Stimulated activated CD8-positive, alpha-beta memory T cell treated with anti-CD3 and anti-CD28 coated beads, Interleukin-2, amount 100 ng/mL, for 1 hour (primary cell): ENCODE results near the gene HNF1A.

Experiments
- DNase-seq, 2 donors: peaks; one replicate each; pipeline ENCODE4 v3.0.0-alpha.2; 2020; ENCODE audit warnings: low read depth in 2 of 2

Gene HNF1A

GRCh38 chr12:120988658-120989057, 10.3 kb downstream of the HNF1A start:
- no peak for DNase-seq

DNA sequence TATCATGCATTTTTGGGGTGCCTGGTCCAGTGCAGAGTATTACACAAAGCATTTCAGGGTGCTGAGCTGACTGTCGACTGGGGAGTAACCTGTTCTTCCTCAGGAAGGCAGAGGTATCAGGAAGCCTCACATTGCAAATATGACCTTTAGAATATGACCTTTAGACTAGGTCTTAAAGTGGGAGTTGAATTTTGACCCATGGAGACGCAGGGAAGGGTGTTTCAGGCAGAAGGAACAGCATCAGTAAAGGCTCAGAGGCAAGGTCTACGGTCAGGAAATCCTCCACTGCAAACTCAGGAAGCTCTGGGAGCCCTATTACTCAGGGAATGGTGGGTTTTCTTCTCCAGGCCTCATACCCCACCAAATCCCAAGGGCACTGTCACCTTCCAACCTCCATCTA, 11.3 kb downstream of the HNF1A start:
- DNase-seq, result no peak

DNA sequence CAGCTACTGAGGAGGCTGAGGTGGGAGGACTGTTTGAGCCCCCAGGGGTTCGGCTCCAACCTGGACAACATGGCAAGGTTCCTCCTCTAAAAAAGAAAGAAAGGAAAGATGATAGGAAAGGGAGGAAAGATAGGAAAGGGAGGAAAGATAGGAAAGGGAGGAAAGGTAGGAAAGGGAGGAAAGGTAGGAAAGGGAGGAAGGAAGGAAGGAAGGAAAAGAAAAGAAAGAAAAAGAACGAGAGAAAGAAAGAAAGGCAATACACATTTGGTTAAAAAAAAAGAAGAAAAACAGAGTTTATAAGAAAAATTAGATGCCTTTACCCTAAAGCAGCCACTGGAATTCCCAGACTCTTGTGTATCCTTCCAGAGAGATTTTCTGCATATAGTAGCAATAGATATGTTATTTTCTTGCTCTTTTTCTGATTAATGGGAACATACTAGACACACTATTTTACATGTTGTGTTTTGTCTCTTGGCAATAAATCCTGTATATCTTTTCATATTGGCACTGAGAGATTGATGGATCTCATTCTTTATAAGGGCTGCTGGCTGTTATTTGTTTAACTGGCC, 12.2 kb downstream of the HNF1A start:
- DNase-seq, result no peak

DNA sequence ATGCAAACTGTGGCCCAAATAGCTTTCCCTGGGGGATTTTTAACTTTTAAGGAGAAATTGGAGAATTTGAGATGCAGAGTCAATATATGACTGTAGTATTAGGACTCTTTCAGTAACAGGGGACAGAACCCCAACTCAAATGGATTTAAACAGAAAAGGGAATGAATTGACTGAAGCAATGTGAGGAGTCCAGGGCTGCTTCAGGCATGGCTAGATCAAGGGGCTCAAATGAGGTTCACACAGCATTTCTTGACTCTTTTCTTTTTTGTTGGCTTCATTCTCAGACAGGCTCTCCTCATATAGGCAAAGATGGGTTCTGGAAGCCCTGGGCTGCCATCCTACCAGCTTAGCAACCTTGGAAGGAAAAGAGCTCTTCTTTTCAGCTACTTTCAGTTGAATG, 13.6 kb downstream of the HNF1A start:
- DNase-seq, result no peak

- no peak for DNase-seq
These were observed 14.6 kb downstream of the HNF1A start for GRCh38 chr12:120992989-120993388.

- DNase-seq, result no peak
These were observed 15.2 kb downstream of the HNF1A start for GRCh38 chr12:120993496-120993895.

DNA sequence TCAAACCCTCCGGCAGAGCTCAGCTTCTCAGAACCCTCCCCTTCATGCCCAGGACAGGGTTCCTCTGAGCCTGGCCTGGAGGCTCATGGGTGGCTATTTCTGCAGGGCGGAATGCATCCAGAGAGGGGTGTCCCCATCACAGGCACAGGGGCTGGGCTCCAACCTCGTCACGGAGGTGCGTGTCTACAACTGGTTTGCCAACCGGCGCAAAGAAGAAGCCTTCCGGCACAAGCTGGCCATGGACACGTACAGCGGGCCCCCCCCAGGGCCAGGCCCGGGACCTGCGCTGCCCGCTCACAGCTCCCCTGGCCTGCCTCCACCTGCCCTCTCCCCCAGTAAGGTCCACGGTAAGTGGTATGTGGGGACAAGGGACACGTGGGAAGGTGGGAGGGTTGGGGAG, 15.7 kb downstream of the HNF1A start:
- no peak for DNase-seq

GRCh38 chr12:120994589-120995337, 16.4 kb downstream of the HNF1A start:
- no peak for DNase-seq

GRCh38 chr12:120996133-120996746, 17.9 kb downstream of the HNF1A start:
- no peak for DNase-seq

DNA sequence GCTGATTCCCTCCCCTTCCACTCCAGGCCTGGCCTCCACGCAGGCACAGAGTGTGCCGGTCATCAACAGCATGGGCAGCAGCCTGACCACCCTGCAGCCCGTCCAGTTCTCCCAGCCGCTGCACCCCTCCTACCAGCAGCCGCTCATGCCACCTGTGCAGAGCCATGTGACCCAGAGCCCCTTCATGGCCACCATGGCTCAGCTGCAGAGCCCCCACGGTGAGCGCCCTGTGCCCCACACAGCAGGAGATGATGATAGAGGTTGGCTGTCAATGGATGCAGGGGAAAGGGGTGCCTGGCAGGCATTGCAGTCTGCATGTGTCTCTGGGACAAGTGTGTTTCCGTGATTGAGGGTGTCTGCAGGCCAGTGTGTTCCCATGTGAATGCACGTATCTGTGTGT, 19.1 kb downstream of the HNF1A start:
- DNase-seq, result no peak

GRCh38 chr12:120998435-120998834, 20.1 kb downstream of the HNF1A start:
- no peak for DNase-seq

GRCh38 chr12:120999191-121000120, 21.1 kb downstream of the HNF1A start:
- DNase-seq, result no peak

GRCh38 chr12:121000530-121000929, 22.2 kb downstream of the HNF1A start:
- no peak for DNase-seq

DNA sequence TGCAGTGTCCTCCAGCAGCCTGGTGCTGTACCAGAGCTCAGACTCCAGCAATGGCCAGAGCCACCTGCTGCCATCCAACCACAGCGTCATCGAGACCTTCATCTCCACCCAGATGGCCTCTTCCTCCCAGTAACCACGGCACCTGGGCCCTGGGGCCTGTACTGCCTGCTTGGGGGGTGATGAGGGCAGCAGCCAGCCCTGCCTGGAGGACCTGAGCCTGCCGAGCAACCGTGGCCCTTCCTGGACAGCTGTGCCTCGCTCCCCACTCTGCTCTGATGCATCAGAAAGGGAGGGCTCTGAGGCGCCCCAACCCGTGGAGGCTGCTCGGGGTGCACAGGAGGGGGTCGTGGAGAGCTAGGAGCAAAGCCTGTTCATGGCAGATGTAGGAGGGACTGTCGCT, 22.7 kb downstream of the HNF1A start:
- DNase-seq, result no peak

GRCh38 chr12:121001841-121002483, 23.6 kb downstream of the HNF1A start:
- no peak for DNase-seq

GRCh38 chr12:121003650-121004049, 25.3 kb downstream of the HNF1A start:
- no peak for DNase-seq

- DNase-seq, result no peak
These were observed 26.0 kb downstream of the HNF1A start for GRCh38 chr12:121004253-121004815.

GRCh38 chr12:121005346-121005815, 27.0 kb downstream of the HNF1A start:
- DNase-seq, result peak in 1 of 2 donors; percentile 2

GRCh38 chr12:121008347-121009098, 30.2 kb downstream of the HNF1A start:
- DNase-seq, result no peak

- DNase-seq, result no peak
These were observed 31.4 kb downstream of the HNF1A start for GRCh38 chr12:121009741-121010140.
